GM12874 (cell line): Measurements from ENCODE around the gene TOP3B.
A peak's percentile ranks its signal among the peaks of the same experiment; 100 is the strongest.

ENCODE experiments used
- TF ChIP-seq, protein P1 (sequence below): IDR thresholded peaks from 2 replicates; pipeline ENCODE4 v1.5.1; 2011; ENCODE audit warnings: low read depth, mild to moderate bottlenecking, control low read depth, low read length, moderate library complexity; ENCODE audit not compliant: insufficient read depth

The TOP3B gene

GRCh38 chr22:21975854-21976345 is 6.7 kb downstream of the TOP3B start:
- TF ChIP-seq, protein P1, sequence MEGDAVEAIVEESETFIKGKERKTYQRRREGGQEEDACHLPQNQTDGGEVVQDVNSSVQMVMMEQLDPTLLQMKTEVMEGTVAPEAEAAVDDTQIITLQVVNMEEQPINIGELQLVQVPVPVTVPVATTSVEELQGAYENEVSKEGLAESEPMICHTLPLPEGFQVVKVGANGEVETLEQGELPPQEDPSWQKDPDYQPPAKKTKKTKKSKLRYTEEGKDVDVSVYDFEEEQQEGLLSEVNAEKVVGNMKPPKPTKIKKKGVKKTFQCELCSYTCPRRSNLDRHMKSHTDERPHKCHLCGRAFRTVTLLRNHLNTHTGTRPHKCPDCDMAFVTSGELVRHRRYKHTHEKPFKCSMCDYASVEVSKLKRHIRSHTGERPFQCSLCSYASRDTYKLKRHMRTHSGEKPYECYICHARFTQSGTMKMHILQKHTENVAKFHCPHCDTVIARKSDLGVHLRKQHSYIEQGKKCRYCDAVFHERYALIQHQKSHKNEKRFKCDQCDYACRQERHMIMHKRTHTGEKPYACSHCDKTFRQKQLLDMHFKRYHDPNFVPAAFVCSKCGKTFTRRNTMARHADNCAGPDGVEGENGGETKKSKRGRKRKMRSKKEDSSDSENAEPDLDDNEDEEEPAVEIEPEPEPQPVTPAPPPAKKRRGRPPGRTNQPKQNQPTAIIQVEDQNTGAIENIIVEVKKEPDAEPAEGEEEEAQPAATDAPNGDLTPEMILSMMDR, result no peak

DNA sequence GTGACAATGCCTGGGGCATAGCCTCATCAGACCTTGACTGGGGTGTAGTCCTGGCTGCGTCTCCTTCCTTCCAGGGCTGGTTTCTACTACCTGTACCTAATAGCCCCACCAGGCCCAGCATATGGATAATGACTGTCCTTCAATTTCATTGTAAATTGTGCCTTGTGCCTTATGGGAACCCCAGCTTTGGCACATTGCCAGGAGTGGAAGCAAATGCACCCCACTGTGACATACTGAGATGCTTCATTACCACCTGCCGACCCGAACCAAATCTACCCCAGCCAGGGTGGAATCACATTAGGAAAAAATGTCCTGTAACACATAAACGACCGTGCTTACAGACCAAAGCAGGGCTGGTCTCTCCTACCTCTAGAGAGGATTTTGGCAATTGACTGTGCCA is 7.3 kb downstream of the TOP3B start:
- TF ChIP-seq, protein P1, result no peak

DNA sequence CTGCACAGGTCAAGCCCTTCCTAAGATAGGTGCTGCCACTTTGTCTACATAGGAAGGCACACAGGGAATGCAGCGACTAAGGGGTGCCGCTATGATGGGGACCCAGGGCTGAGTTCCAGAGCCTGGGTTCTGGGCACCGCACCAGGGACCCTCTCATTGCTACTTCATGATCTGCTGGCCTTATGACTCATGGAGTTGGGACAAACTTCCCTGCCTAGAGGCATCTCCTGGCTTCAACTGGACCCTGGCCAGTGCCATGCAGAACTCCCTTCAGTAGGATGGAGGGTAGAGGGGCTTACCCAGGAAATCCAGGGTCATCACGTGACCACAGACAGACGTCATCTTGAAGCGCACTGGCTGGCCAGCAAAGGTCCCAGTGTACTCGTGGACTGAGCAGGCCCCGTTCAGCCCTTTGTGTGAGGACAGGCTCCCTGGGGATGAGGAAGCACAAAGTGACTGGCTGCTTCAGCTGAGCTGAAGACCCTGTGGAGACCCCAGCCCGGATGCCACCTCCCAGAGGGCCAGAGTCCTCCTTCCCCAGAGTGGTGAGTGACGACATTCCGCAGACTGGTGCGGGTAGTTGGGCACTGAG is 8.4 kb downstream of the TOP3B start:
- TF ChIP-seq, protein P1, result no peak

GRCh38 chr22:21972806-21973205 is 9.8 kb downstream of the TOP3B start:
- TF ChIP-seq, protein P1, result no peak

- TF ChIP-seq, protein P1, result peak; percentile 89
Measured at GRCh38 chr22:21972293-21972779, 10.3 kb downstream of the TOP3B start.

DNA sequence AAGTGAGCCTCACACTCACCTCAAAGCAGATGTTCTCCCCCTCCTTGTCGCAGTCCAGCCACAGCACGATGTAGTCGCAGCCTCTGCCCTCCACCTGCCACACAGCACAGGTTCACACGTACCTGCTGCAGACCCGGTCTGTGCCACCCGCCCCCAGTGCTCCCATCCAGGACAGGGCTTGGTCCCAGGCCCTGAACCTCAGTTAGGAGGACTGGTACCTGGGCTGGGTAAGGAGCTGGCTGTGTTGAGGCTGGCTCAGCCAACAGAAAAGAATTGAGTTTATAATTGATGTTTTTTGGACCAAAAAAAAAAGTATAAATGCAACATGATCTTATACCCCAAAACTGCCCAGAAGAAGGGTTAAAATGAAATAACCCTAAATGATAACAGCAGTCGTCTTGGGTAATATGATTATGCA is 10.7 kb downstream of the TOP3B start:
- TF ChIP-seq, protein P1, result no peak

DNA sequence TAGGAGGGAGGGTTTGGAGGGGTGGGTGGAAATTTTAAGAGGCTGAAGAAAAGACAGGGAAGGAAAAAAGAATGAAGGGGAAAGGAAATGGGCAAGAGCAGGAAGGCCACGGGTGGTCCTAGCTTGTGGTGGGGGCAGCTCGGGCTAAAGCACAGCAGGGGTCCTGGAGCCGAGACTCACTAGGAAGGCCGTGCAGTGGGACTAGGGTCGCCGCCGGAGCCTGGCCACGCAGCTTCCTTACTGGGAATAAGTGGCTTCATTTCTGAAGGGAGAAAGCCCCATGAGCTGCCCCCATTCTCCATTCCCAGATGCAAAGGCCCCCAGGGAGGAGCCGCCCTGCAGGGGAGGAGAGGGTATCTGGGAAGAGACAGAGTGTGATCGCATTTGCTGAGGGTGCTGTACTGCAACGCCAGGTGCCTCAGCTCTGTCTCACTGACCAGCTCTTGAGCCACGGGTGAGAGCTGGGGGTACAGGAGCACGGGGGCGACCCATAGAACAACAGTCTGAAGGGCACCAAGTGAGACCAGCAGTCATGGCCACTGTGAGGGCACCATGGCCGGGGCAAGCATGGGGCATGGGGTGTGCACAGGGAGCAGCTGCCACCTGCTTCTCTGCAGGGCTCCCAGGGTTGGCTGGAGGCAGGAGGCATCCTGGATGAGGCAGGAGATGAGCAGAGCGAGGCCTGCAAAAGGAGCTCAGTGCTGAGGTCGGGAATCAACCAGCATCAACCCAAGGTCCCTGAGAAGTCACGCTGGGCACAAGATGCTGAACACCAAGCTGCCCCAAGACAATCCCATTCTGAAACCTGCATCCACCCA is 11.6 kb downstream of the TOP3B start:
- TF ChIP-seq, protein P1, result no peak
